A549 treated with ZK216348 at 1 μM for 4 hours (cell line): Measurements from ENCODE around the gene TMEM240. TPM values are rescaled to one million over a fixed set of nuclear protein-coding genes. Genes with fewer than 3 reads are reported as not detected.

Experiments used
- total RNA-seq: library from RNA; stranded (reverse); fragments of 200-300 nt; extraction: Qiagen RNA extraction; gene quantifications from 5 replicates; pipeline ENCODE4 v1.2.3, GENCODE V29; 2022; ENCODE audit warnings: low read depth

Gene TMEM240
- total RNA-seq, result 0.37 to 0.68 TPM (median 0.48 TPM) in 4 of 5 replicates, not detected in the other

DNA sequence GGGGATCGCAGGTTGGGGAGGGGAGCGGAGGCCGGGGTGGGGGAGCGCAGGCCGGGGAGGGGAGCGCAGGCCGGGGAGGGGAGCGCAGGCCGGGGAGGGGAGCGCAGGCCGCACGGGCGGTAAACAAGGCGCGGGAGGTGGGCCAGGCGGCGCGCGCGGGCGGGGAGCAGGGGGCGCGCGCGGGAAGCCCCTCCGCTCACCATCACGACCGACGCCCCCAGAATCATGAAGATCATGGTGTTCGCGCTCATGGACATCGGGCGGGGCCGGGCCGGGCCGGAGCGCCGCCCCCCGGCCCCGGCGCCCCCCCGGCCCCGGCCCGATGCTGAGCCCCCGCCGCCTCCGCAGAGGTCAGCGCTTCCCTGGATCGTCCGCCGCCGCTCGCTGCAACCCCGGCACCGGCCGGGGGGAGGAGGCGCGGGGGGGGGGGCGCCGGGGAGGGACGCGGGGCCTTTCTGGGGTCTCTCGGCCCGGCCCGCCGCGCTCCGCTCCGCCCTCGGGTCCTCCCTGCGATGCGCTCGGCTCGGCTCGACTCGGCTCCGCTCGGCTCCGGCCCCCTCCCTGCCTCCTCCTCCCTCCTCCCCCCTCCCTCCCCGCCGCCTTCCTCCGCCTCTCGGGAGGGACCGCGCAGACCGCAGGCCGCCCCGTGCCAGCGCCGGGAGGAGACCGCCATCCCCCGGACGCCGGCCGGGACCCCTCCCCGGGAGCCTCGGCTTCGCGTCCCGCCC is at the start of gene TMEM240:
TMEM240 (minus strand) TSS at position 535 of the 728 bp plus-strand sequence; CDS start at position 257, 278 bp downstream.

DNA sequence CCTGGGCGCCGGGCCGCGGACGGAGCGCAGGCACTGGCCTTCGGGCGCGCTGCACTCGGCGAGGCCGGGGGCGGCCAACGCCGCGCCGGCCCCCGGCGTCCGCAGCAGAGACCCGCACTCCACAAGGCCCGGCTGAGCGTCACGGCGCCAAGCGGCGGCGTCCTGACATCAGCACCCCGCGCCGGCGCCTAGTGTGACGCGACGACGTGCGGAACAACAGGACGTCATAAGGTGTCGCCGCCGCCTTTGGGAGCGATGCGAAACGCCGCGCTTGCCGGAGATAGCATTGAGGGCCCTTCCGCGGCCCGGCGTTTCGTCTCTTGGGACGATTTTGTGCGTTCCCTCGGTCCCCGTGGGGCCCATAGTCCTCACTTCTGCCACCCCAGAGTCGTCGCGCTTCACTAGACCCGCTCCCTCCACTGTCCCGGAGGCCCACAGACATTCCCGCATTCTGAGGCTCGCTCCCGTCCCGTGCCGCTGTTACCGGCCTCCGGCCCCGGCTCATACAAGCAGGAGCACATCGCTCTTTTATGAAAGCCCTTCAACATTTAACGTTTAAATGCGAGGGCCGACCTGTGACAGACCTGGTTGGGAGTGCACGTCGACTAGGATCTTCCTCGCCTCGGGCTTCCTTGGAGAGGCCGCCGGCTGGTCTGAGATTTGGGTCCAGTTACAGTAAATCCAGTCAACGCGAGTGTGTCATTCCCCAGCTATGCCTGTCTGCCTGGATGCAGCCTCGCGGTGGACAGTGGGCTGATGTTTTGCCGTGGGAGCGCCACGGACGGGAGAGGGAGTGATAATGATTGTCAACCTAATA is 34.5 kb upstream of the TMEM240 start, which contains the start of gene SSU72:
SSU72 (minus strand) TSS at position 143 of the 817 bp plus-strand sequence. CDS start 306 bp downstream, outside the sequence.

DNA sequence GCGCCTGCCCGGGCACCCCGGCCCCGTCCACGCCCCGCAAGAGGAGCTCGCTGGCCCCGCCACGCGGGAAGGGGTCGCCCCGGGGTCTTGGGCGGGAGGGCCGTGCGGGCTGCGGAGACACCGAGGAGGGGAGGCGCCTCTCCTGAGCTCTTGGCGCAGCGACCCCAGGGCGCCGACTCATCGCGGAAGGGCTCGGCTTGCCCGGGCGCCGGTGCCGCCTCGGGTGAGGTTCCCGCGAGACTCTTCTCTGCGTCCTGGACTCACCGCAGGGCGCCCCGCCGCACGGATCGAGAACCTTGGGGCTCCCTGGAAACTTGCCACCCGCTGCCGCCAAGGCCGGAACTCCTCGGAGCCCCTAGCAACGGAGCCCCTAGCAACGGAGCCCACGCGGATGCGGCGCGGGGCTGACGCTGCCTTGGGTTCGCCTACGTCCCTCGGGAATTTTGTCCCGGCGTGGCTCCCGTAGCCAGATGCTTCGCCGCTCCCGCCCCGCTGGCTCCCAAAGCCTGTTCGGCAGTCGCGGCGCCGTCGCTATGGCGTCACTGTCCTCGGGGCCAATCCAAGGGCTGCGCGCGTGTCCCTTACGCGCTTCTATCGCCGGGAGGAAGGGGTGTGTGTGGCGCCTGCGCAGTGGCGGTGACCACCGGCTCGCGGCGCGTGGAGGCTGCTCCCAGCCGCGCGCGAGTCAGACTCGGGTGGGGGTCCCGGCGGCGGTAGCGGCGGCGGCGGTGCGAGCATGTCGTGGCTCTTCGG is 28.7 kb downstream of the TMEM240 start, which contains the start of gene ATAD3A:
ATAD3A (plus strand) TSS at position 630 of the 753 bp plus-strand sequence; CDS start at position 737, 107 bp downstream.

Other genes with a start within 250 kb of the TMEM240 start
- 5.3 to 22.8 TPM (median 18.9 TPM) in 5 replicates for gene ACAP3, start 232.7 kb downstream of the TMEM240 start, total RNA-seq
- 13.1 to 28.9 TPM (median 26.2 TPM) in 5 replicates for gene PUSL1, start 232.0 kb downstream of the TMEM240 start, total RNA-seq
- 45.7 to 67.6 TPM (median 59.0 TPM) in 5 replicates for gene INTS11, start 216.0 kb downstream of the TMEM240 start, total RNA-seq
- 11.2 to 23.6 TPM (median 21.2 TPM) in 5 replicates for gene CPTP, start 215.8 kb downstream of the TMEM240 start, total RNA-seq
- gene TAS1R3, start 209.3 kb downstream of the TMEM240 start, total RNA-seq, result 0.08 to 0.20 TPM (median 0.12 TPM) in 5 replicates
- gene DVL1, start 191.2 kb downstream of the TMEM240 start, total RNA-seq, result 31.3 to 89.3 TPM (median 77.1 TPM) in 5 replicates
- 0.15 to 0.29 TPM in 2 of 5 replicates, not detected in the others for gene MXRA8, start 182.1 kb downstream of the TMEM240 start, total RNA-seq
- 90.7 to 179 TPM (median 167 TPM) in 5 replicates for gene AURKAIP1, start 165.4 kb downstream of the TMEM240 start, total RNA-seq
- gene CCNL2, start 141.3 kb downstream of the TMEM240 start, total RNA-seq, result 38.3 to 62.7 TPM (median 53.1 TPM) in 5 replicates
- gene MRPL20, start 133.3 kb downstream of the TMEM240 start, total RNA-seq, result 122 to 156 TPM (median 133 TPM) in 5 replicates
- gene ANKRD65, start 119.3 kb downstream of the TMEM240 start, total RNA-seq, result 0.07 to 0.23 TPM in 2 of 5 replicates, not detected in the others
- 5.3 to 18.2 TPM (median 15.0 TPM) in 5 replicates for gene VWA1, start 104.9 kb downstream of the TMEM240 start, total RNA-seq
- not detected in 5 replicates for gene ATAD3C, start 90.9 kb downstream of the TMEM240 start, total RNA-seq
- gene ATAD3B, start 68.9 kb downstream of the TMEM240 start, total RNA-seq, result 1.6 to 3.6 TPM (median 3.0 TPM) in 5 replicates
- gene ATAD3A, start 28.5 kb downstream of the TMEM240 start, total RNA-seq, result 24.3 to 40.3 TPM (median 39.2 TPM) in 5 replicates
- gene SSU72, start 34.2 kb upstream of the TMEM240 start, total RNA-seq, result 95.6 to 113 TPM (median 112 TPM) in 5 replicates
- 3.9 to 9.9 TPM (median 8.5 TPM) in 5 replicates for gene FNDC10, start 59.5 kb upstream of the TMEM240 start, total RNA-seq
- 6.8 to 24.6 TPM (median 19.7 TPM) in 5 replicates for gene MIB2, start 74.9 kb upstream of the TMEM240 start, total RNA-seq
- 0.39 to 1.5 TPM (median 0.92 TPM) in 4 of 5 replicates, not detected in the other for gene MMP23B, start 91.5 kb upstream of the TMEM240 start, total RNA-seq
- 25.1 to 27.9 TPM (median 27.5 TPM) in 5 replicates for gene CDK11B, start 118.4 kb upstream of the TMEM240 start, total RNA-seq
- gene SLC35E2B, start 152.2 kb upstream of the TMEM240 start, total RNA-seq, result 9.1 to 14.2 TPM (median 12.3 TPM) in 5 replicates
- 20.5 to 26.2 TPM (median 24.1 TPM) in 5 replicates for gene CDK11A, start 183.7 kb upstream of the TMEM240 start, total RNA-seq
- 25.1 to 43.3 TPM (median 39.8 TPM) in 5 replicates for gene NADK, start 237.8 kb upstream of the TMEM240 start, total RNA-seq